ENCODE measurements around the gene TNS1.

Gene TNS1

DNA sequence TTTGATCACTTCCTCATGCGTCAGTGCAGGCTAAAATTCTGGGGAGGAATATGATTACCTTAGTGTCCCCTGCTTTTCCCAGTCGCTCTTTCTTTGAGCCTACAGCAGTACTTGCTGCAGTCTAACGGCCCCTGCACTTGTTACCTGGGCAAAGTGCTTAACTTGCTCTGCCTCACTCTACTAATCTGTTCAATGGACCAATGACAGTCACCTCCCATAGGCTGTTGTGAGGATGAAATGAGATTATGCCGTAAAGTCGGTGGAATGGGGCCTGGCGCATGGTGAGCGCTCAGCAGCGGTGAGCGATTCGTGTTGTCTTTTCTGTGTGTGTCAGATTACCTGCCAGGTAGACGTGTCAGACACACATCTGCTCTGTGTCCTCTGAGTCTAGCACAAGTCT lies 5.3 kb downstream of the TNS1 start:
- TF ChIP-seq, protein P1, sequence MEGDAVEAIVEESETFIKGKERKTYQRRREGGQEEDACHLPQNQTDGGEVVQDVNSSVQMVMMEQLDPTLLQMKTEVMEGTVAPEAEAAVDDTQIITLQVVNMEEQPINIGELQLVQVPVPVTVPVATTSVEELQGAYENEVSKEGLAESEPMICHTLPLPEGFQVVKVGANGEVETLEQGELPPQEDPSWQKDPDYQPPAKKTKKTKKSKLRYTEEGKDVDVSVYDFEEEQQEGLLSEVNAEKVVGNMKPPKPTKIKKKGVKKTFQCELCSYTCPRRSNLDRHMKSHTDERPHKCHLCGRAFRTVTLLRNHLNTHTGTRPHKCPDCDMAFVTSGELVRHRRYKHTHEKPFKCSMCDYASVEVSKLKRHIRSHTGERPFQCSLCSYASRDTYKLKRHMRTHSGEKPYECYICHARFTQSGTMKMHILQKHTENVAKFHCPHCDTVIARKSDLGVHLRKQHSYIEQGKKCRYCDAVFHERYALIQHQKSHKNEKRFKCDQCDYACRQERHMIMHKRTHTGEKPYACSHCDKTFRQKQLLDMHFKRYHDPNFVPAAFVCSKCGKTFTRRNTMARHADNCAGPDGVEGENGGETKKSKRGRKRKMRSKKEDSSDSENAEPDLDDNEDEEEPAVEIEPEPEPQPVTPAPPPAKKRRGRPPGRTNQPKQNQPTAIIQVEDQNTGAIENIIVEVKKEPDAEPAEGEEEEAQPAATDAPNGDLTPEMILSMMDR (IDR thresholded peaks at IDR 0.05): no peak
- no peaks in the 10 kb centered on the region for H3K27me3 ChIP-seq
- H3K4me1 ChIP-seq (ENCODE audit: control insufficient read depth in 1 of 2, insufficient read depth in 1 of 2, low read depth in 1 of 2, low read length in 1 of 2): peaks cover 33 to 34% of the 10 kb centered on the region in 2 experiments
- no peaks in the 10 kb centered on the region for H3K36me3 ChIP-seq
- H3K9me3 ChIP-seq: no peaks in the 10 kb centered on the region
- H3K27ac ChIP-seq: no peak overlapping the region
- no peak overlapping the region for H3K4me3 ChIP-seq (ENCODE audit: low read depth in 1 of 2, low read length in 1 of 2)

DNA sequence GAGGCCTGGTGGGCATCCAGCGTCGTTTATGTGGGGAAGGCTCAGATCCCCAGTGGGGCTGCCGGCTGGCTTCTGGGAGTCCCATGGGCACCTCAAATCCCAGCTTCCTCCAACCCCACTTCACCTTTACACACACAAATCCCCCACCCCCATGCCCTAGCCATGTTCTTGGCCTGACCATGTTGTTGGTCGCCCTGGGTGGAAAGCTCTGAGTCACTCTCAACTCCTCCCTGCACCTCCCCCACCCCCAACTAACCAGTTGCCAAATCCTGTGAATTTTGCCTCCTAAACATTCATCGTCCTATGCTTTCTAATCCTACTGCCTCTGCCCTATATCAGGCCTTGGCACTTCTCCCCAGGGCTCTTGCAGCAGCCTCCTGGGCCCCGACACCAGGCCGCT lies 6.4 kb downstream of the TNS1 start:
- Histone ChIP-seq H3K36me3 (no peaks in the 10 kb centered on the region), H3K4me1 (ENCODE audit: control insufficient read depth in 1 of 2, insufficient read depth in 1 of 2, low read depth in 1 of 2, low read length in 1 of 2) (peaks cover 23 to 24% of the 10 kb centered on the region in 2 experiments), H3K4me3 (ENCODE audit: low read depth in 1 of 2, low read length in 1 of 2) (no peak overlapping the region), H3K27me3 (no peaks in the 10 kb centered on the region), H3K9me3 (no peaks in the 10 kb centered on the region), H3K27ac (no peak overlapping the region)
- TF ChIP-seq, protein P1 (IDR thresholded peaks at IDR 0.05): no peak

DNA sequence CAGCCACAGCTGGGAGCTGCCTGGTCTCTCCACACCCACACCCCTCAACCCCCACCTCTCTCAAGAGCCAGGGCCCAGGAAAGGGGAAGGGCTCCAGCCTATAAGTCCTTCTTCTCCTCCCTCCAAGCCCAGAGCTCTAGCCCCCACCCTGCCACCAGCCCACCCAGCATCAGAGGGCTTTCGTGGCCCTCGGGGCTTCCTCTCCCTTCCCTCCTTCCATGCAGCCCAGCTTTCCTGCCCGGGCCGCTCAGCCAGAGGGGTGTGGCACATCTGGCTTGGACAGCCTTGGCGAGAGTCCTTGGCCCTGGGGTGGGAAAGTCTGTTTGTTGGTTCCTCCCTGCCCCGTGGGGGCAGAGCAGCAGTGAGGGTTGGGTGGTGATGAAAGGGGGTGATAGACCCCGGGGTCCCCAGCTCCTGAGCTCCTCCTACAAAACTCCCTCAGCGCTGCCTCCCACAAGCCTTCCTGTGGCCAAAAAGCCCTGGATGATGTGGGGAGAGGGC lies 7.0 kb downstream of the TNS1 start:
- TF ChIP-seq, protein P1 (IDR thresholded peaks at IDR 0.05): no peak
- Histone ChIP-seq H3K27me3 (no peaks in the 10 kb centered on the region), H3K4me1 (ENCODE audit: control insufficient read depth in 1 of 2, insufficient read depth in 1 of 2, low read depth in 1 of 2, low read length in 1 of 2) (peaks cover 19% of the 10 kb centered on the region in 2 experiments), H3K36me3 (no peaks in the 10 kb centered on the region), H3K27ac (no peak overlapping the region), H3K9me3 (no peaks in the 10 kb centered on the region), H3K4me3 (ENCODE audit: low read depth in 1 of 2, low read length in 1 of 2) (no peak overlapping the region)

DNA sequence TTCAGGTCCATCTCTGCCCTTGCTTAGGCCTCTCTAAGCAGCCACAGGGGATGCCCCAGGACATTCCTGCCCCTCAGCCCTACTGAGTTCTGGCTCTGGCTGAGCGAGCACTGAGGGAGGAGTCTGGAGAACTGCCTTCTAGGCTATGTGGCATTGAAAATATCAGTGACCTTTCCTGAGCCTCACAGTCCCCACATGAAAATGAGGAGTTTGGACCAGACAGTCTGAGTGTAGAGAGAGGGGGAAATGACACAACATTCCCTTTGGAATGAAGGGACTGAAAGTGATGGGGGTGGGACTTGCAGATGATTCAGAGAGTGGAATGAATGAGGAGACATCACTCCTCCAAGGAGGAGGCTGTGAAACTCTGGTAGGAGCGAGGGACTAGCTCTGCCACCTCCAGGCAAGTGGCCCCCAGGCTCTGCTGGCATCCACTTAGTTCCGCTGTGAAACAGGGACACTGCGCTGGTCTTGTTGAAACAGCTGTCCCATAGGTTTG lies 8.0 kb downstream of the TNS1 start:
- no peak overlapping the region for H3K4me3 ChIP-seq (ENCODE audit: low read depth in 1 of 2, low read length in 1 of 2)
- TF ChIP-seq, protein P1 (IDR thresholded peaks at IDR 0.05): no peak
- H3K27me3 ChIP-seq: no peaks in the 10 kb centered on the region
- H3K9me3 ChIP-seq: no peaks in the 10 kb centered on the region
- H3K27ac ChIP-seq: no peak overlapping the region
- H3K4me1 ChIP-seq (ENCODE audit: control insufficient read depth in 1 of 2, insufficient read depth in 1 of 2, low read depth in 1 of 2, low read length in 1 of 2): peaks cover 9 to 10% of the 10 kb centered on the region in 2 experiments
- no peaks in the 10 kb centered on the region for H3K36me3 ChIP-seq

DNA sequence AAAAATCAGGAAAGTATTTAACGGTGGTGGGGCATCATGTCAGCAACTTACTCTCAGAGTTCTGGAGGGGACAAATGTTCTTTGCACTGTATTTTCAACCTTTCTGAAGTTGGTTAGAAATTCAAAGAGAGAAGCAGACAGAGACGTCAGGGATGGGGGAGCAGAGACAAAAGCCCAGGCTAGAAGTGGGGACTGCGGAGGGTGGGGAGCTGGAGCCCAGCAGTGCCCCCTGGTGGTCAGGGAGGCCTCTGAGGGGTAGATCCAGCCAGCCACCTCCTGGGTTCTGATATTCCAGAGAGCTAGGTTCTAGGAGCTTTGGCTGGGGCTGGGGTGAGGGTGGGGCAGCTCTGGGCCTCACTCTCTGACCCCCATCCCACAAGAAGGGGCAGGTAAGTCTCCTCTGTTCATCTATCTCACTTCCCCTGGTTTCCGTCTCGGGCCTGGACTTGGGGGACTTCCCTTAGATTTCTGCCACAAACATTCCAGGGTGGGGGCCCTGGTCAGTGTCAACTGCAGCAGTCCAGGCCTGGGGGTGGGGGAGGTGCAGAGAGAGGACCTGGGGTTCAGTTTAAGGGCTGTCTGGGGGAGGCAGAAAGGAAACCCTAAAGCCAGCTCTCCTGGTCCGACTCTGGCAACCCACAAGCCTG lies 8.9 kb downstream of the TNS1 start:
- Histone ChIP-seq H3K27ac (no peak overlapping the region), H3K27me3 (no peaks in the 10 kb centered on the region), H3K9me3 (no peaks in the 10 kb centered on the region), H3K36me3 (no peaks in the 10 kb centered on the region), H3K4me3 (ENCODE audit: low read depth in 1 of 2, low read length in 1 of 2) (no peak overlapping the region), H3K4me1 (ENCODE audit: control insufficient read depth in 1 of 2, insufficient read depth in 1 of 2, low read depth in 1 of 2, low read length in 1 of 2) (peaks cover under 1% of the 10 kb centered on the region in 2 experiments)
- TF ChIP-seq, protein P1 (IDR thresholded peaks at IDR 0.05): peak; percentile 35

Data from neutrophil (primary cell).